Measurements from ENCODE around the gene PELO.

DNA sequence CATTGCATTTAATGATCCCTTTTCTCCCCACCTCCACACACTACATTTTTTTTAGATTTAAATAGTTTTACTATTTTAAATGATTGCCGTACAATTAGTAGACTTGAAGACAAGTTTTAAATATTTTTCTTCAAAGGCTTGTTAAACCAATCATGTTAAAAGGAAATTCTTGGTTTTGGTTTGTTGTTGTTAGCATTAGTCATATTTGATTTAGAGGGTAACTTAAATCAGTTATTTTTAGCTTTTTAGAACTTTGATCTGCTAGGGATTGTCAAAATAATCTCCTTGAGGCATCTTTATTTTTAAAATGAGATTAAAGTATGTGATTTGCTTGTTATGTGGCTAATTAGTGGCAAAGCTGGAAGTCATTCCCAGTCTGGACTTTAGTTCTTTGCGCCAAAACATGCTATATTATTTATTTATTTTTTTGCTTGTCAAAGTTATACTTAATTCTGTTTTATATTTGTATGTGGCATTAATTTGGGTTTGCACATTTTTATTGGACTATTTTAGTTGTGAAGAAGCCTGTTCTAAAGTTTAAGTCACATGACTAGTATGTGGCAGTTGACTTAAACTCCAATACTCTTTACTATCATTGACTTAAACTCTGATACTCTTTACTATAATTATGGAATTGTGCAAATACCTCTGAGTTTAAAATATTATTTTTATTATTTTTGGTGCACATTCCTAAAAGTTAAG, 14.7 kb downstream of the PELO start:
- TF ChIP-seq, protein P1, sequence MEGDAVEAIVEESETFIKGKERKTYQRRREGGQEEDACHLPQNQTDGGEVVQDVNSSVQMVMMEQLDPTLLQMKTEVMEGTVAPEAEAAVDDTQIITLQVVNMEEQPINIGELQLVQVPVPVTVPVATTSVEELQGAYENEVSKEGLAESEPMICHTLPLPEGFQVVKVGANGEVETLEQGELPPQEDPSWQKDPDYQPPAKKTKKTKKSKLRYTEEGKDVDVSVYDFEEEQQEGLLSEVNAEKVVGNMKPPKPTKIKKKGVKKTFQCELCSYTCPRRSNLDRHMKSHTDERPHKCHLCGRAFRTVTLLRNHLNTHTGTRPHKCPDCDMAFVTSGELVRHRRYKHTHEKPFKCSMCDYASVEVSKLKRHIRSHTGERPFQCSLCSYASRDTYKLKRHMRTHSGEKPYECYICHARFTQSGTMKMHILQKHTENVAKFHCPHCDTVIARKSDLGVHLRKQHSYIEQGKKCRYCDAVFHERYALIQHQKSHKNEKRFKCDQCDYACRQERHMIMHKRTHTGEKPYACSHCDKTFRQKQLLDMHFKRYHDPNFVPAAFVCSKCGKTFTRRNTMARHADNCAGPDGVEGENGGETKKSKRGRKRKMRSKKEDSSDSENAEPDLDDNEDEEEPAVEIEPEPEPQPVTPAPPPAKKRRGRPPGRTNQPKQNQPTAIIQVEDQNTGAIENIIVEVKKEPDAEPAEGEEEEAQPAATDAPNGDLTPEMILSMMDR (conservative IDR thresholded peaks at IDR 0.05) = no peak
- TF ChIP-seq EZH2 (IDR thresholded peaks at IDR 0.05; ENCODE audit: low read depth) = no peak

Data from PC-9 (cell line).